ENCODE measurements around the gene FAM168A. TPM values are rescaled to one million over a fixed set of nuclear protein-coding genes. Genes with fewer than 3 reads are reported as not detected.

The FAM168A gene
- total RNA-seq, 1 donor from 2014 or later: 50.8 TPM

- Mint-ChIP-seq H3K27ac (peak overlapping the region; percentile 29), H3K9me3 (ENCODE audit: low read depth) (no peaks in the 10 kb centered on the region), H3K4me1 (ENCODE audit: low read depth) (peaks cover 13% of the 10 kb centered on the region), H3K36me3 (ENCODE audit: insufficient read depth) (no peaks in the 10 kb centered on the region), H3K27me3 (no peaks in the 10 kb centered on the region), H3K4me3 (ENCODE audit: low read depth) (no peak overlapping the region)
- DNase-seq (ENCODE audit: low spot score, unreplicated experiment): no peak
- TF ChIP-seq CTCF (IDR thresholded peaks at IDR 0.05; ENCODE audit: unreplicated experiment): no peak
Observed at GRCh38 chr11:73386546-73386945, 211.4 kb downstream of the FAM168A start.

- no peaks in the 10 kb centered on the region for H3K36me3 Mint-ChIP-seq (ENCODE audit: insufficient read depth)
- no peaks in the 10 kb centered on the region for H3K27me3 Mint-ChIP-seq
- TF ChIP-seq CTCF (IDR thresholded peaks at IDR 0.05; ENCODE audit: unreplicated experiment): no peak
- no peaks in the 10 kb centered on the region for H3K9me3 Mint-ChIP-seq (ENCODE audit: low read depth)
- DNase-seq (ENCODE audit: low spot score, unreplicated experiment): no peak
- no peak overlapping the region for H3K4me3 Mint-ChIP-seq (ENCODE audit: low read depth)
- peaks cover 13% of the 10 kb centered on the region for H3K4me1 Mint-ChIP-seq (ENCODE audit: low read depth)
- H3K27ac Mint-ChIP-seq: peak overlapping the region; percentile 37
Observed at GRCh38 chr11:73386016-73386415, 211.9 kb downstream of the FAM168A start.

GRCh38 chr11:73384872-73385689 lies 212.8 kb downstream of the FAM168A start:
- no peak for DNase-seq (ENCODE audit: low spot score, unreplicated experiment)
- no peaks in the 10 kb centered on the region for H3K9me3 Mint-ChIP-seq (ENCODE audit: low read depth)
- H3K4me1 Mint-ChIP-seq (ENCODE audit: low read depth): peaks cover 13% of the 10 kb centered on the region
- no peak overlapping the region for H3K4me3 Mint-ChIP-seq (ENCODE audit: low read depth)
- no peaks in the 10 kb centered on the region for H3K36me3 Mint-ChIP-seq (ENCODE audit: insufficient read depth)
- no peak for TF ChIP-seq CTCF (IDR thresholded peaks at IDR 0.05; ENCODE audit: unreplicated experiment)
- no peaks in the 10 kb centered on the region for H3K27me3 Mint-ChIP-seq
- peak overlapping the region; percentile 49 for H3K27ac Mint-ChIP-seq

GRCh38 chr11:73384531-73384871 lies 213.4 kb downstream of the FAM168A start:
- peaks cover 13% of the 10 kb centered on the region for H3K4me1 Mint-ChIP-seq (ENCODE audit: low read depth)
- TF ChIP-seq CTCF (IDR thresholded peaks at IDR 0.05; ENCODE audit: unreplicated experiment): no peak
- no peak overlapping the region for H3K4me3 Mint-ChIP-seq (ENCODE audit: low read depth)
- no peak for DNase-seq (ENCODE audit: low spot score, unreplicated experiment)
- no peaks in the 10 kb centered on the region for H3K9me3 Mint-ChIP-seq (ENCODE audit: low read depth)
- no peaks in the 10 kb centered on the region for H3K27me3 Mint-ChIP-seq
- no peak overlapping the region for H3K27ac Mint-ChIP-seq
- H3K36me3 Mint-ChIP-seq (ENCODE audit: insufficient read depth): no peaks in the 10 kb centered on the region

- no peak overlapping the region for H3K4me3 Mint-ChIP-seq (ENCODE audit: low read depth)
- no peaks in the 10 kb centered on the region for H3K36me3 Mint-ChIP-seq (ENCODE audit: insufficient read depth)
- TF ChIP-seq CTCF (IDR thresholded peaks at IDR 0.05; ENCODE audit: unreplicated experiment): no peak
- no peak for DNase-seq (ENCODE audit: low spot score, unreplicated experiment)
- peaks cover 13% of the 10 kb centered on the region for H3K4me1 Mint-ChIP-seq (ENCODE audit: low read depth)
- no peak overlapping the region for H3K27ac Mint-ChIP-seq
- H3K27me3 Mint-ChIP-seq: no peaks in the 10 kb centered on the region
- no peaks in the 10 kb centered on the region for H3K9me3 Mint-ChIP-seq (ENCODE audit: low read depth)
Observed at GRCh38 chr11:73384125-73384441, 213.8 kb downstream of the FAM168A start.
